Astrocyte (in vitro differentiated cells and primary cell): Measurements from ENCODE around the gene FOXJ1. TPM values are rescaled to one million over a fixed set of nuclear protein-coding genes. Genes with fewer than 3 reads are reported as not detected.

Source experiments
- DNase-seq: peaks from one replicate; pipeline ENCODE4 v3.0.0-alpha.2; 2010; ENCODE audit warnings: low read depth
- FAIRE-seq: peaks from 2 replicates; lab custom pipeline; 2011; peaks lifted over from hg19 to GRCh38; lab: Jason Lieb, UNC
- H2AFZ ChIP-seq: 2 replicates; pipeline ENCODE4 v1.6.0; 2012; ENCODE audit warnings: low read depth, low read length, inconsistent platforms
- H3K27ac ChIP-seq: 2 replicates; pipeline ENCODE4 v1.5.1; 2011; ENCODE audit warnings: low read depth, low read length, inconsistent platforms
- H3K27me3 ChIP-seq: 2 replicates; pipeline ENCODE4 v1.6.0; 2011; ENCODE audit warnings: low read length, inconsistent platforms; ENCODE audit not compliant: insufficient read depth
- H3K36me3 ChIP-seq: 2 replicates; pipeline ENCODE4 v1.5.1; 2011; ENCODE audit warnings: low read length, inconsistent platforms; ENCODE audit not compliant: insufficient read depth
- H3K4me1 ChIP-seq: 2 replicates; pipeline ENCODE4 v1.5.1; 2011; ENCODE audit warnings: low read length, inconsistent platforms; ENCODE audit not compliant: insufficient read depth
- H3K4me2 ChIP-seq: 2 replicates; pipeline ENCODE4 v1.6.0; 2012; ENCODE audit warnings: low read length, inconsistent platforms
- H3K4me3 ChIP-seq: 2 replicates; pipeline ENCODE4 v1.5.1; 2011; ENCODE audit warnings: low read depth, mild to moderate bottlenecking, low read length, inconsistent platforms; ENCODE audit not compliant: insufficient read depth
- H3K79me2 ChIP-seq: 2 replicates; pipeline ENCODE4 v1.6.0; 2012; ENCODE audit warnings: mild to moderate bottlenecking, low read length, inconsistent platforms; ENCODE audit not compliant: insufficient read depth
- H3K9ac ChIP-seq: 2 replicates; pipeline ENCODE4 v1.6.0; 2012; ENCODE audit warnings: mild to moderate bottlenecking, low read length, inconsistent platforms
- H3K9me3 ChIP-seq: 2 replicates; pipeline ENCODE4 v1.5.1; 2012; ENCODE audit warnings: low read depth, mild to moderate bottlenecking, low read length, inconsistent platforms; ENCODE audit not compliant: insufficient read depth
- H4K20me1 ChIP-seq: 2 replicates; pipeline ENCODE4 v1.6.0; 2012; ENCODE audit warnings: low read length, inconsistent platforms; ENCODE audit not compliant: insufficient read depth
- H3K27ac Mint-ChIP-seq: one replicate; pipeline ENCODE4 v1.8.0; 2021; ENCODE audit warnings: mild to moderate bottlenecking, mixed read lengths; ENCODE audit not compliant: unreplicated experiment
- H3K27me3 Mint-ChIP-seq: one replicate; pipeline ENCODE4 v1.8.0; 2021; ENCODE audit warnings: low read depth, mixed read lengths; ENCODE audit not compliant: unreplicated experiment
- H3K36me3 Mint-ChIP-seq: one replicate; pipeline ENCODE4 v1.8.0; 2021; ENCODE audit warnings: low read depth, mixed read lengths; ENCODE audit not compliant: unreplicated experiment
- H3K4me1 Mint-ChIP-seq: one replicate; pipeline ENCODE4 v1.8.0; 2021; ENCODE audit warnings: low read depth, mixed read lengths; ENCODE audit not compliant: unreplicated experiment
- H3K4me3 Mint-ChIP-seq: one replicate; pipeline ENCODE4 v1.8.0; 2021; ENCODE audit warnings: mild to moderate bottlenecking, moderate library complexity, mixed read lengths; ENCODE audit not compliant: unreplicated experiment
- H3K9me3 Mint-ChIP-seq: one replicate; pipeline ENCODE4 v1.8.0; 2021; ENCODE audit warnings: mild to moderate bottlenecking, mixed read lengths; ENCODE audit not compliant: unreplicated experiment
- CTCF ChIP-seq: IDR thresholded peaks from 2 replicates; pipeline ENCODE4 v1.5.1; 2011; ENCODE audit warnings: low read depth, mild to moderate bottlenecking, inconsistent platforms, low read length, moderate library complexity; ENCODE audit not compliant: insufficient read depth
- EZH2 ChIP-seq: IDR thresholded peaks from 2 replicates; pipeline ENCODE4 v1.6.1; 2012; ENCODE audit warnings: mild to moderate bottlenecking, low read length, inconsistent platforms; ENCODE audit not compliant: insufficient read depth
- total RNA-seq: library from RNA; stranded (reverse); gene quantifications from 2 replicates; pipeline ENCODE4 v1.2.1, GENCODE V29; 2021

FOXJ1 gene
- total RNA-seq, 1 donor from 2014 or later, result 0.48 TPM

DNA sequence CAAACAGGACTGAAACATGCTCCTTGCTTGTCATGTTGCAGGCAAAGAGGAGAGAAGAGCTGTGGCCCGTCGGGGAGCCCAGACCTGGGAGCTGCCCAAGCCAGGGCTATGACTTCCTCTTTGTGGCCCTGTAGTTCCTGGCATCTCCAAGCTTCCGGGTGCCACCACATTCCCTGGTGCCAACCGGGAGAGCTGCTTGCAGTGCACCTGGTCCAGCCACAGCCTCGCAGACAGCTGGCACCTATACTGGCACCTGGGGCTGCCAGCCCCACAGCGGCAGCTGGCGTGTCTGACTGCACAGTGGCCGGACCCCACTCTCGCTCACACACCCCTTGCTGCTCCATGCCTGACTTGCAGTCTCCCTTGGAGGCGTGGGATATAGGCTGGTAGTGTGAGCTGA, 37.1 kb upstream of the FOXJ1 start:
- H3K9ac ChIP-seq, result no peak overlapping the region
- H3K4me1 Mint-ChIP-seq, result no peaks in the 10 kb centered on the region
- peaks cover 4% of the 10 kb centered on the region for H3K27me3 Mint-ChIP-seq
- H4K20me1 ChIP-seq, result no peaks in the 10 kb centered on the region
- no peaks in the 10 kb centered on the region for H3K9me3 Mint-ChIP-seq
- no peaks in the 10 kb centered on the region for H3K79me2 ChIP-seq
- no peaks in the 10 kb centered on the region for H3K9me3 ChIP-seq
- no peak overlapping the region for H3K4me2 ChIP-seq
- no peaks in the 10 kb centered on the region for H3K36me3 Mint-ChIP-seq
- no peak overlapping the region for H2AFZ ChIP-seq
- no peak overlapping the region for H3K4me3 Mint-ChIP-seq
- FAIRE-seq (no peak), DNase-seq (no peak)
- H3K27ac Mint-ChIP-seq, result no peak overlapping the region
- TF ChIP-seq EZH2, result no peak
- no peak for TF ChIP-seq CTCF
- no peaks in the 10 kb centered on the region for H3K27me3 ChIP-seq
- H3K36me3 ChIP-seq, result no peaks in the 10 kb centered on the region
- no peak overlapping the region for H3K4me3 ChIP-seq
- peaks cover 3% of the 10 kb centered on the region for H3K4me1 ChIP-seq
- no peak overlapping the region for H3K27ac ChIP-seq

GRCh38 chr17:76176701-76177574, 35.9 kb upstream of the FOXJ1 start:
- no peak for DNase-seq
- H3K79me2 ChIP-seq, result no peaks in the 10 kb centered on the region
- H3K27me3 ChIP-seq, result no peaks in the 10 kb centered on the region
- no peak overlapping the region for H3K4me3 Mint-ChIP-seq
- no peak overlapping the region for H3K4me2 ChIP-seq
- peaks cover 1% of the 10 kb centered on the region for H3K4me1 ChIP-seq
- no peaks in the 10 kb centered on the region for H3K4me1 Mint-ChIP-seq
- H3K4me3 ChIP-seq, result no peak overlapping the region
- no peaks in the 10 kb centered on the region for H3K36me3 Mint-ChIP-seq
- no peaks in the 10 kb centered on the region for H3K36me3 ChIP-seq
- H3K9me3 Mint-ChIP-seq, result no peaks in the 10 kb centered on the region
- no peaks in the 10 kb centered on the region for H3K9me3 ChIP-seq
- H3K27ac ChIP-seq, result no peak overlapping the region
- H2AFZ ChIP-seq, result no peak overlapping the region
- no peak for TF ChIP-seq CTCF
- no peak for TF ChIP-seq EZH2
- no peak overlapping the region for H3K27ac Mint-ChIP-seq
- no peak overlapping the region for H3K9ac ChIP-seq
- H4K20me1 ChIP-seq, result no peaks in the 10 kb centered on the region
- H3K27me3 Mint-ChIP-seq, result peaks cover 4% of the 10 kb centered on the region
- no peak for FAIRE-seq

DNA sequence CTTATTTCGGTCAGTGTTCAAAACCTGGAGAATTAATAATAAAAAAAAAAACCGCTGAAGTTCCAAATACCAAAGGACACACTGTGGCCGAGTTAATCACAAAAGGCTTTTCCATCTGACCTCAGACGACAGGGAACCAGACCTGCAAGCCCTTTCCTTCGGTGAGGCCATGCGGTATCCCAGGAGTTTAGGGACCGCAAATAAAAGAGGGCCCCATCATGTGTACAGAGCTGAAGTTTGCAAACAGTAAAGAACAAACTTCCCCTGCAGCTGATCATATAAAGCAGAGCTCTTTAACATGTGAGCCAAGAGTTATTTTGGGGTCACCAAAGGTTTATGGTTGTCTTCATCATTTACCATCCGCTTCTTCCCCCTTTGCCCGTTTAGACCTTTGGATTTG, 33.0 kb upstream of the FOXJ1 start:
- Mint-ChIP-seq H3K36me3 (no peaks in the 10 kb centered on the region), H3K4me3 (no peak overlapping the region), H3K4me1 (no peaks in the 10 kb centered on the region), H3K9me3 (no peaks in the 10 kb centered on the region), H3K27ac (no peak overlapping the region), H3K27me3 (peaks cover 4% of the 10 kb centered on the region)
- Histone ChIP-seq H3K79me2 (no peaks in the 10 kb centered on the region), H3K36me3 (no peaks in the 10 kb centered on the region), H3K4me3 (no peak overlapping the region), H3K27ac (no peak overlapping the region), H2AFZ (no peak overlapping the region), H3K4me2 (no peak overlapping the region), H4K20me1 (no peaks in the 10 kb centered on the region), H3K9ac (no peak overlapping the region), H3K4me1 (no peaks in the 10 kb centered on the region), H3K9me3 (no peaks in the 10 kb centered on the region), H3K27me3 (no peaks in the 10 kb centered on the region)
- no peak for TF ChIP-seq EZH2
- TF ChIP-seq CTCF, result no peak
- FAIRE-seq (no peak), DNase-seq (no peak)
